ENCODE data around the gene OBSL1.

- TF ChIP-seq CTCF (IDR thresholded peaks at IDR 0.05 in 4 of 5, conservative IDR thresholded peaks at IDR 0.05 in 1 of 5), result no peak
- no peak for TF ChIP-seq POLR2A (IDR thresholded peaks at IDR 0.05)
These were observed 47.9 kb upstream of the OBSL1 start for GRCh38 chr2:219619235-219619634.

Data from gastrocnemius medialis (tissue), 4 donors.